Cardiac muscle cell (in vitro differentiated cells and primary cell): Measurements from ENCODE around the gene TST. TPM values are rescaled to one million over a fixed set of nuclear protein-coding genes. Genes with fewer than 3 reads are reported as not detected.
"Not testable (repeated sequence)": the region's sequence is repeated elsewhere in the genome, so short reads cannot be mapped to it uniquely, and the experiment has no call there.

ENCODE experiments used
- DNase-seq, 2 donors: peaks; one replicate each; pipeline versions ENCODE4 v3.0.0 to v3.0.0-alpha.2; 2010 to 2017; ENCODE audit warnings: low read depth in 1 of 2, low spot score in 1 of 2
- H3K27ac ChIP-seq: fragments of 200-600 bp; sonication (generic); 2 replicates; pipeline ENCODE4 v1.5.1; 2016
- H3K27me3 ChIP-seq: fragments of 200-600 bp; sonication (generic); 2 replicates; pipeline ENCODE4 v1.6.0; 2016; ENCODE audit warnings: control low read depth
- H3K36me3 ChIP-seq: fragments of 200-600 bp; sonication (generic); 2 replicates; pipeline ENCODE4 v1.5.1; 2016; ENCODE audit warnings: control low read depth
- H3K4me1 ChIP-seq: fragments of 200-600 bp; sonication (generic); 2 replicates; pipeline ENCODE4 v1.8.1; 2017; ENCODE audit warnings: low read depth, mild to moderate bottlenecking, mixed run types
- H3K4me3 ChIP-seq: fragments of 200-600 bp; sonication (generic); 2 replicates; pipeline ENCODE4 v1.5.1; 2016; ENCODE audit warnings: mild to moderate bottlenecking
- H3K9me3 ChIP-seq: fragments of 200-600 bp; sonication (generic); 2 replicates; pipeline ENCODE4 v1.5.1; 2017; ENCODE audit warnings: low read depth, mild to moderate bottlenecking, control low read depth
- CTCF ChIP-seq: IDR thresholded peaks from 2 replicates; pipeline ENCODE4 v1.5.1; 2012; ENCODE audit warnings: low read depth, mild to moderate bottlenecking, low read length
- polyA plus RNA-seq: library from polyadenylated mRNA; unstranded; fragments of >200 nt; fragmentation: Nextera tagmentation; extraction: Ambion mirVana; gene quantifications from 2 replicates; pipeline ENCODE4 v1.2.1, GENCODE V29; 2016
- total RNA-seq: library from RNA; depleted of rRNA; stranded (reverse); fragments of >200 nt; gene quantifications from 2 replicates; pipeline ENCODE4 v1.2.3, GENCODE V29; 2016

TST gene
- total and polyA plus RNA-seq, 2 experiments from 2014 or later: 36.2 to 63.8 TPM

GRCh38 chr22:36999463-36999862 is 19.8 kb downstream of the TST start:
- TF ChIP-seq CTCF: no peak
- Histone ChIP-seq H3K4me1 (no peaks in the 10 kb centered on the region), H3K27me3 (no peaks in the 10 kb centered on the region), H3K4me3 (no peak overlapping the region), H3K36me3 (no peaks in the 10 kb centered on the region), H3K27ac (no peak overlapping the region), H3K9me3 (no peaks in the 10 kb centered on the region)
- peak in 1 of 2 donors; percentile 19 for DNase-seq

- H3K27ac ChIP-seq: no peak overlapping the region
- no peak for TF ChIP-seq CTCF
- H3K4me3 ChIP-seq: no peak overlapping the region
- no peaks in the 10 kb centered on the region for H3K27me3 ChIP-seq
- DNase-seq: peak in 1 of 2 donors; percentile 21
- no peaks in the 10 kb centered on the region for H3K4me1 ChIP-seq
- no peaks in the 10 kb centered on the region for H3K9me3 ChIP-seq
- no peaks in the 10 kb centered on the region for H3K36me3 ChIP-seq
Observed at GRCh38 chr22:36998620-36999351, 20.5 kb downstream of the TST start.

- H3K36me3 ChIP-seq: no peaks in the 10 kb centered on the region
- no peak for DNase-seq
- H3K27me3 ChIP-seq: no peaks in the 10 kb centered on the region
- no peaks in the 10 kb centered on the region for H3K9me3 ChIP-seq
- H3K4me1 ChIP-seq: no peaks in the 10 kb centered on the region
- no peak overlapping the region for H3K4me3 ChIP-seq
- no peak overlapping the region for H3K27ac ChIP-seq
- TF ChIP-seq CTCF: no peak
Observed at GRCh38 chr22:36997746-36998145, 21.5 kb downstream of the TST start.

- no peaks in the 10 kb centered on the region for H3K9me3 ChIP-seq
- H3K27me3 ChIP-seq: peaks cover 6% of the 10 kb centered on the region
- DNase-seq: no peak
- H3K27ac ChIP-seq: no peak overlapping the region
- no peak for TF ChIP-seq CTCF
- no peaks in the 10 kb centered on the region for H3K36me3 ChIP-seq
- H3K4me3 ChIP-seq: no peak overlapping the region
- H3K4me1 ChIP-seq: no peaks in the 10 kb centered on the region
Observed at GRCh38 chr22:36991206-36991605, 28.0 kb downstream of the TST start.

GRCh38 chr22:36990457-36990856 is 28.8 kb downstream of the TST start:
- no peak for DNase-seq
- H3K27me3 ChIP-seq: peaks cover 6% of the 10 kb centered on the region
- no peak overlapping the region for H3K4me3 ChIP-seq
- no peak for TF ChIP-seq CTCF
- no peaks in the 10 kb centered on the region for H3K4me1 ChIP-seq
- H3K27ac ChIP-seq: no peak overlapping the region
- H3K9me3 ChIP-seq: no peaks in the 10 kb centered on the region
- no peaks in the 10 kb centered on the region for H3K36me3 ChIP-seq

- not testable (repeated sequence) for H3K27me3 ChIP-seq, H3K36me3 ChIP-seq, H3K4me3 ChIP-seq, H3K4me1 ChIP-seq, DNase-seq, H3K27ac ChIP-seq, H3K9me3 ChIP-seq
Observed at GRCh38 chr22:36989012-36989411, 30.2 kb downstream of the TST start.
